CD4-positive, alpha-beta T cell treated with Interleukin-2 at 100 ng/mL for 4 hours (primary cell): ENCODE data around the gene SLC15A3.

Experiments
- DNase-seq: peaks from one replicate; pipeline ENCODE4 v3.0.0-alpha.2; 2020; ENCODE audit warnings: low spot score

SLC15A3 gene

GRCh38 chr11:60889869-60890311, 62.1 kb downstream of the SLC15A3 start:
- no peak for DNase-seq

GRCh38 chr11:60887556-60887955, 64.4 kb downstream of the SLC15A3 start:
- DNase-seq: peak; percentile 39
